ENCODE results near the gene SIGLEC6. TPM values are rescaled to one million over a fixed set of nuclear protein-coding genes. Genes with fewer than 3 reads are reported as not detected.

Gene SIGLEC6
- total RNA-seq, 1 donor = not detected

- H3K4me3 ChIP-seq (ENCODE audit: insufficient read depth, low read length) = no peak overlapping the region
- H3K4me2 ChIP-seq (ENCODE audit: insufficient read depth, low read length) = no peak overlapping the region
- H3K9me3 ChIP-seq (ENCODE audit: low read depth, low read length) = no peaks in the 10 kb centered on the region
- no peak for TF ChIP-seq CTCF (IDR thresholded peaks at IDR 0.05; ENCODE audit: extremely low read depth, low read depth, low read length)
- no peak for DNase-seq (ENCODE audit: insufficient read length, low spot score, missing footprints)
- H3K79me2 ChIP-seq (ENCODE audit: insufficient read depth, low read length) = no peaks in the 10 kb centered on the region
- H3K27ac ChIP-seq (ENCODE audit: low read depth, low read length) = no peak overlapping the region
- H3K27me3 ChIP-seq (ENCODE audit: insufficient read depth, low read length) = no peaks in the 10 kb centered on the region
- H4K20me1 ChIP-seq (ENCODE audit: insufficient read depth, low read length) = no peaks in the 10 kb centered on the region
- H2AFZ ChIP-seq (ENCODE audit: low read length) = no peak overlapping the region
- no peaks in the 10 kb centered on the region for H3K36me3 ChIP-seq (ENCODE audit: insufficient read depth, low read length)
- H3K4me1 ChIP-seq (ENCODE audit: insufficient read depth, low read length) = no peaks in the 10 kb centered on the region
Observed at GRCh38 chr19:51539821-51540366, 8.4 kb upstream of the SIGLEC6 start.

- Histone ChIP-seq H3K36me3 (ENCODE audit: insufficient read depth, low read length) (no peaks in the 10 kb centered on the region), H3K27me3 (ENCODE audit: insufficient read depth, low read length) (peaks cover 9% of the 10 kb centered on the region), H3K4me2 (ENCODE audit: insufficient read depth, low read length) (no peak overlapping the region), H3K4me3 (ENCODE audit: insufficient read depth, low read length) (no peak overlapping the region), H3K9me3 (ENCODE audit: low read depth, low read length) (no peaks in the 10 kb centered on the region), H3K4me1 (ENCODE audit: insufficient read depth, low read length) (no peaks in the 10 kb centered on the region), H3K27ac (ENCODE audit: low read depth, low read length) (no peak overlapping the region), H2AFZ (ENCODE audit: low read length) (no peak overlapping the region), H4K20me1 (ENCODE audit: insufficient read depth, low read length) (no peaks in the 10 kb centered on the region), H3K79me2 (ENCODE audit: insufficient read depth, low read length) (no peaks in the 10 kb centered on the region)
- no peak for DNase-seq (ENCODE audit: insufficient read length, low spot score, missing footprints)
- no peak for TF ChIP-seq CTCF (IDR thresholded peaks at IDR 0.05; ENCODE audit: extremely low read depth, low read depth, low read length)
Observed at GRCh38 chr19:51535535-51535934, 4.1 kb upstream of the SIGLEC6 start.

GRCh38 chr19:51530616-51531015 lies 854 bp downstream of the SIGLEC6 start:
- H4K20me1 ChIP-seq (ENCODE audit: insufficient read depth, low read length) = no peaks in the 10 kb centered on the region
- no peaks in the 10 kb centered on the region for H3K9me3 ChIP-seq (ENCODE audit: low read depth, low read length)
- H3K27me3 ChIP-seq (ENCODE audit: insufficient read depth, low read length) = peaks cover 9% of the 10 kb centered on the region
- H3K4me2 ChIP-seq (ENCODE audit: insufficient read depth, low read length) = no peak overlapping the region
- TF ChIP-seq CTCF (IDR thresholded peaks at IDR 0.05; ENCODE audit: extremely low read depth, low read depth, low read length) = no peak
- H3K36me3 ChIP-seq (ENCODE audit: insufficient read depth, low read length) = no peaks in the 10 kb centered on the region
- no peak overlapping the region for H3K4me3 ChIP-seq (ENCODE audit: insufficient read depth, low read length)
- no peaks in the 10 kb centered on the region for H3K4me1 ChIP-seq (ENCODE audit: insufficient read depth, low read length)
- no peak overlapping the region for H3K27ac ChIP-seq (ENCODE audit: low read depth, low read length)
- no peak for DNase-seq (ENCODE audit: insufficient read length, low spot score, missing footprints)
- H3K79me2 ChIP-seq (ENCODE audit: insufficient read depth, low read length) = no peaks in the 10 kb centered on the region
- H2AFZ ChIP-seq (ENCODE audit: low read length) = no peak overlapping the region

- Histone ChIP-seq H2AFZ (ENCODE audit: low read length) (no peak overlapping the region), H3K79me2 (ENCODE audit: insufficient read depth, low read length) (no peaks in the 10 kb centered on the region), H3K9me3 (ENCODE audit: low read depth, low read length) (no peaks in the 10 kb centered on the region), H3K4me3 (ENCODE audit: insufficient read depth, low read length) (no peak overlapping the region), H3K4me2 (ENCODE audit: insufficient read depth, low read length) (no peak overlapping the region), H3K27ac (ENCODE audit: low read depth, low read length) (no peak overlapping the region), H3K27me3 (ENCODE audit: insufficient read depth, low read length) (peaks cover 9% of the 10 kb centered on the region), H3K4me1 (ENCODE audit: insufficient read depth, low read length) (no peaks in the 10 kb centered on the region), H4K20me1 (ENCODE audit: insufficient read depth, low read length) (no peaks in the 10 kb centered on the region), H3K36me3 (ENCODE audit: insufficient read depth, low read length) (no peaks in the 10 kb centered on the region)
- DNase-seq (ENCODE audit: insufficient read length, low spot score, missing footprints) = no peak
- TF ChIP-seq CTCF (IDR thresholded peaks at IDR 0.05; ENCODE audit: extremely low read depth, low read depth, low read length) = no peak
Observed at GRCh38 chr19:51529301-51529700, 2.2 kb downstream of the SIGLEC6 start.
